Tibial nerve (tissue), 3 donors: ENCODE measurements around the gene ST8SIA3.

Experiments
- POLR2A ChIP-seq, 2 donors: fragments of 450-650 bp; IDR thresholded peaks; one replicate each; pipeline ENCODE4 v1.6.1; 2017; ENCODE audit warnings: antibody characterized with exemption in 2 of 2, mild to moderate bottlenecking in 2 of 2, moderate library complexity in 2 of 2
- TF ChIP-seq, protein P1 (sequence below), 5 experiments: fragments of 200-600 bp in 3 of 5; fragments of 450-650 bp in 2 of 5; sonication (generic) in 3 of 5; IDR thresholded peaks; one replicate each; pipeline ENCODE4 v1.5.1; 2016 to 2019; ENCODE audit warnings: antibody characterized with exemption in 5 of 5, mild to moderate bottlenecking in 3 of 5, moderate library complexity in 2 of 5

DNA sequence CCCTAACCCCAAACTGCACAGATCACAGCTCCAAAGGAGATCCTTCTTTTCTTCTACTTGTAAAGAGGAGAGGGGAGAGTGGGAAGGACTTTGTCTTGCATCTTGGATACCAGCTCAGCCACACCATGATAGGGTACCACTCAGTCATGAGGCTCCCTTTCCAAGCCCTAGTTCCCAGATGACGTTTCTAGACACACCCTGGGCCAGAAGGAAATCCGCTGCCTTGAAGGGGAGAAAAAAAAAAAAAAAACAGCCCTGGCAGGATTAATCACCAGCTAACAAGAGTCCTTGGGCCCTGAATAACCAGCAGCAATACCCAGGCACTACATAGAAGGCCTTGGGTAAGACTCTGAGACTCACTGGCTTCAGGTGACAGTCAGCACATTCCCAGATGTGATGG, 36.9 kb downstream of the ST8SIA3 start:
- TF ChIP-seq, protein P1, sequence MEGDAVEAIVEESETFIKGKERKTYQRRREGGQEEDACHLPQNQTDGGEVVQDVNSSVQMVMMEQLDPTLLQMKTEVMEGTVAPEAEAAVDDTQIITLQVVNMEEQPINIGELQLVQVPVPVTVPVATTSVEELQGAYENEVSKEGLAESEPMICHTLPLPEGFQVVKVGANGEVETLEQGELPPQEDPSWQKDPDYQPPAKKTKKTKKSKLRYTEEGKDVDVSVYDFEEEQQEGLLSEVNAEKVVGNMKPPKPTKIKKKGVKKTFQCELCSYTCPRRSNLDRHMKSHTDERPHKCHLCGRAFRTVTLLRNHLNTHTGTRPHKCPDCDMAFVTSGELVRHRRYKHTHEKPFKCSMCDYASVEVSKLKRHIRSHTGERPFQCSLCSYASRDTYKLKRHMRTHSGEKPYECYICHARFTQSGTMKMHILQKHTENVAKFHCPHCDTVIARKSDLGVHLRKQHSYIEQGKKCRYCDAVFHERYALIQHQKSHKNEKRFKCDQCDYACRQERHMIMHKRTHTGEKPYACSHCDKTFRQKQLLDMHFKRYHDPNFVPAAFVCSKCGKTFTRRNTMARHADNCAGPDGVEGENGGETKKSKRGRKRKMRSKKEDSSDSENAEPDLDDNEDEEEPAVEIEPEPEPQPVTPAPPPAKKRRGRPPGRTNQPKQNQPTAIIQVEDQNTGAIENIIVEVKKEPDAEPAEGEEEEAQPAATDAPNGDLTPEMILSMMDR (IDR thresholded peaks at IDR 0.05), result no peak
- no peak for TF ChIP-seq POLR2A (IDR thresholded peaks at IDR 0.05)
